H7 (cell line): ENCODE measurements around the gene NR1I3. TPM values are rescaled to one million over a fixed set of nuclear protein-coding genes. Genes with fewer than 3 reads are reported as not detected.

ENCODE experiments used
- DNase-seq: peaks from one replicate; pipeline ENCODE4 v3.0.0; 2012
- H3K27me3 ChIP-seq: 2 replicates; pipeline ENCODE4 v1.6.0; 2011; ENCODE audit warnings: mild to moderate bottlenecking, low read length; ENCODE audit not compliant: control insufficient read depth, insufficient read depth
- H3K36me3 ChIP-seq: replicated peaks from 2 replicates; pipeline ENCODE4 v1.5.1; 2011; ENCODE audit warnings: low read length; ENCODE audit not compliant: control insufficient read depth, insufficient read depth
- H3K4me3 ChIP-seq: 2 replicates; pipeline ENCODE4 v1.5.1; 2011; ENCODE audit warnings: low read depth, mild to moderate bottlenecking, control low read depth, low read length, moderate library complexity; ENCODE audit not compliant: insufficient read depth
- total RNA-seq: library from RNA; depleted of rRNA; stranded (reverse); fragments of >200 nt; shearing (Covaris generic); gene quantifications from 2 replicates; pipeline ENCODE4 v1.2.3, GENCODE V29; 2014

Gene NR1I3
- total RNA-seq, 1 experiment from 2014 or later, result not detected

GRCh38 chr1:161198897-161199431 lies 39.0 kb downstream of the NR1I3 start, which contains the start of gene ADAMTS4:
Gene ADAMTS4, minus strand, starts transcription at chr1:161199054. Its CDS starts 427 bp downstream, at chr1:161198627.
- DNase-seq, result peak; percentile 73
- H3K36me3 ChIP-seq, result peaks cover 13% of the 10 kb centered on the region
- H3K4me3 ChIP-seq, result peak within 1 kb of the TSS; percentile 30
- no peaks in the 10 kb centered on the region for H3K27me3 ChIP-seq

GRCh38 chr1:161198194-161198896 lies 39.7 kb downstream of the NR1I3 start:
- no peaks in the 10 kb centered on the region for H3K27me3 ChIP-seq
- peak overlapping the region; percentile 30 for H3K4me3 ChIP-seq
- DNase-seq, result peak; percentile 94
- peaks cover 9% of the 10 kb centered on the region for H3K36me3 ChIP-seq

DNA sequence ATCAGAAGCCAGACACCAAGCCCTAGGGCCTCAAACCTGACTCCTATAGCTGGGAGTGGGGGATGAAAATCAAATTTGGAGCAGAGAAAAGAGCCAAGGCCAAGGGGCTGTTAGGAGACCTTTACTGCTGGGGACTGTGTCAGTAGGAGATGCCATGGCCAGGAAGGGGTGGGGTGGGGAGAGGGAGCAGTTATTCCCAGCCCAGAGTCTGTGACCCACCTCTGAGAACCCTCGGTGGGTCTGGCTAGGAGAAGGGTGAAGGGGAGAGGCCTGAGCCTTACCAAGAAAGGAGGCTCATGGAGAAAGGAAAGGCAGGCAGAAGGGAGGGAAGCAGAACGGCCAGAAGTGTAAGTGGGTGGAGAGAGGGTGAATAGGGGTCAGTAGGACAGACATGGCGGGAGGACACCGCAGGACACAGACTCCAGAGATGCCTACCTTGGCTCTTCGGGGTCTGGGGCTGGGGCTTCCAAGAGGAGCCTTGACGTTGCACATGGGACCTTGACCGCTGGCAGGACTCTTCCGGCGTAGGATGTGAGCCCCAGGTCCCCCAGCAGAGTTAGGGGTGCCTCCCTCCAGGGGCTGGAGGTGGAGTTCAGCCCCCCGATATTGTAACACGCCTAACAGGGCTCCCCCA lies 40.3 kb downstream of the NR1I3 start:
- Histone ChIP-seq H3K4me3 (peak overlapping the region; percentile 30), H3K27me3 (no peaks in the 10 kb centered on the region), H3K36me3 (peaks cover 11% of the 10 kb centered on the region)
- no peak for DNase-seq

- Histone ChIP-seq H3K27me3 (no peaks in the 10 kb centered on the region), H3K36me3 (peaks cover 15% of the 10 kb centered on the region), H3K4me3 (peak overlapping the region; percentile 30)
- peak; percentile 65 for DNase-seq
These were observed 41.2 kb downstream of the NR1I3 start for GRCh38 chr1:161196521-161197451.

GRCh38 chr1:161196111-161196510 lies 41.9 kb downstream of the NR1I3 start:
- no peaks in the 10 kb centered on the region for H3K27me3 ChIP-seq

GRCh38 chr1:161195171-161195570 lies 42.8 kb downstream of the NR1I3 start:
- DNase-seq, result no peak
- Histone ChIP-seq H3K36me3 (peaks cover 21% of the 10 kb centered on the region), H3K4me3 (no peak overlapping the region), H3K27me3 (no peaks in the 10 kb centered on the region)

More at GRCh38 chr1:161196111-161196510, 41.9 kb downstream of the NR1I3 start:
- no peak for DNase-seq
- Histone ChIP-seq H3K4me3 (no peak overlapping the region), H3K36me3 (peaks cover 21% of the 10 kb centered on the region)

GRCh38 chr1:161193561-161194235 lies 44.3 kb downstream of the NR1I3 start:
- Histone ChIP-seq H3K27me3 (no peaks in the 10 kb centered on the region), H3K4me3 (no peak overlapping the region), H3K36me3 (peaks cover 21% of the 10 kb centered on the region)
- DNase-seq, result no peak

DNA sequence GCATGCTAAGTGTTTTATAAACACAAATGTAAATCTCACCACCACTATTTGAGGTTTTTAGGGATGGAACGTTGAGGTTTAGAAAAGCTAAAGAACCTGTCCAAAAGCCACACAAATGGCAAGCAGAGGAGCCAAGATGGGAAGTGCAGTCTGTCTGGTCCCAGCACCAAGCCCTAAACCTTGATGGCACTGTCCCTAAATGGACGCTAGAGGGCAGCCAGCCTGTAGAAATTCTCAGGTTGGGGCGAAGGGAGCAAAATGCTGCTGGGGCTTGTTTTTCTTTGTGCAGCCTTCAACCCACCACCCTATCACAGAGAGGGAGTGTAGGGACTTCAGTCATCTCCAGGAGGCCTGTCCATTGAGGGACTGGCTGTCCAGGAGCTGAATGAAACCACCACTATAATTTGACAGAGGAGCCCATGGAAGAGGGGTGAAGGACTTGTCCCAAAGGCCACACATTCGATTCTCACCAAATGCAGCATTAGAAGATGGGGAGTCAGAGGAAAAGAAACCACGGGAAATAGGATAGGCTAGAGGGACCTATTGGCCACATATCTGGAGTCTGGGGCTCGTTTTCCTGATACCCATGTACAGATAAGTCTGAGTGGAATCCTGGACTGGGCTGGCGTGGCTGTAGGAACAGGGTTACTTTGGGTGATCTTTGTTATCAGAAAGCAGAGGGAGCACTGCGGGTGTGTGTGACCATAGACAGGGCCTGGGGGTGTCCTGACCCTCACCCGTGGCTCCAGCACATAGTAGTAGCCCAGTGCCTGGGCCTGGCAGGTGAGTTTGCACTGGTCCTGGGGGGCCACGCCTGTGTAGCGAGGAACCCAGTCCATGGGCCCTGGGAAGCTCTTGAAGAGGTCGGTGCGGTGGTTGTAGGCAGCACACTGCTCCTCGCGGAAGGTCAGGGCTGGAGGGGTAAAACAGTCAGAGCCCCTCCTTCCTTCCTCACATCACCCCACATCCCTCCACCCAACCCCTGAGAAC lies 45.2 kb downstream of the NR1I3 start:
- no peak overlapping the region for H3K4me3 ChIP-seq
- peak; percentile 90 for DNase-seq
- peaks cover 21% of the 10 kb centered on the region for H3K36me3 ChIP-seq
- no peaks in the 10 kb centered on the region for H3K27me3 ChIP-seq

DNA sequence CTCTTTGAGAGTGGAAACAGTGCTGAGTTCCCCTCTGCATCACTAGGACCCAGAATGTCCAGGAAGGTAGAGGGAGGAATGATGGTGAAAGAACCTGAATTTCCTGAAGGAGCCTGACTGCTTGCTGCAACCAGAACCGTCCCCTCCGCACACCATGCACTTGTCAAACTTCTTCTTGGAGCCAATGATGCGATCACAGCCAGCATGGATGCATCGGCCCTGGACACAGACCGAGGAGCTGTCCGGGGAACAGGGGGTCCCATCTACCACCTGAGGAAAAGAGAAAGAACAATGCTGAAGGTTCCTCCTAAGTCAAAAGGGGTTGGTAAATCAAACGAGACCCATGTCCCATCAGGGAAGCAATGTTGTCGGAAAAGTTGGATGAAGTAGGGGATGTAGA lies 46.0 kb downstream of the NR1I3 start:
- Histone ChIP-seq H3K27me3 (no peaks in the 10 kb centered on the region), H3K4me3 (no peak overlapping the region), H3K36me3 (peaks cover 21% of the 10 kb centered on the region)
- no peak for DNase-seq

- Histone ChIP-seq H3K4me3 (no peak overlapping the region), H3K36me3 (peaks cover 19% of the 10 kb centered on the region), H3K27me3 (no peaks in the 10 kb centered on the region)
- DNase-seq, result peak; percentile 58
These were observed 47.0 kb downstream of the NR1I3 start for GRCh38 chr1:161190962-161191521.

DNA sequence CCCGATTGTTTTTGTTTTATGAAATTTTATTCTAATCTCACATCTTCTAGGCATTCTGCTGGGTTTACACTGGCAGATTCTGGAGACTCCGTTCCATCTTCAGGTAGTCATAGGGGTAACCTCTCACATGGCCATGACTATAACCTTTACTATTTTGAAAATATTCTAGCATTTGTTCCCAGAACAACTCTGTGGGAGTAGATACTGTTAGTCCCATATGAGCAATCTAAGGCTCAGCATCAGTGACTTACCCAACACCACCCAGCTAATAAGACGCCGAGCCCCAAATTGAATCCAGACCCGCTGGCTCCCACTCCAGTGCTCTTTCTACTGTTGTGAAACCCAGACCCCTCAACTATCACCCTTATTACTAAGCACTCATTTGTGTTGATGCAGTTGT lies 49.0 kb downstream of the NR1I3 start:
- peak; percentile 6 for DNase-seq
- H3K36me3 ChIP-seq, result peaks cover 13% of the 10 kb centered on the region
- no peak overlapping the region for H3K4me3 ChIP-seq
- H3K27me3 ChIP-seq, result no peaks in the 10 kb centered on the region

DNA sequence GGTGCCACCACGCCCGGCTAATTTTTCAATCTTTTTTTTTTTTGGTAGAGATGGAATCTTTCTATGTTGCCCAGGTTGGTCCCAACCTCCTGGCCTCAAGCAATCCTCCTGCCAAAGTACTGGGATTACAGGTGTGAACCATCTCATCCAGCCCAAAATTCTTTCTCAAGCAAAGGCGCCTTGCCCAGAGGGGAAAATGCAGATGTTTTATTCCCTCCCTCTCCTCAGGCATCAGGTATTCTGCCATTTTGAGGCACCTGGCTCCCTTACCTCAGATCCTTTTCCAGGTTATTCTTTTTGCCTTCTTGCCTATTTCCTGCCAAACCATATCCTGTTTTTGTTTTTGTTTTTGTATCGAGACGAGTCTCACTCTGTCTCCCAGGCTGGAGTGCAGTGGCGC lies 49.6 kb downstream of the NR1I3 start:
- DNase-seq, result no peak
- peaks cover 13% of the 10 kb centered on the region for H3K36me3 ChIP-seq
- H3K27me3 ChIP-seq, result no peaks in the 10 kb centered on the region
- H3K4me3 ChIP-seq, result no peak overlapping the region

DNA sequence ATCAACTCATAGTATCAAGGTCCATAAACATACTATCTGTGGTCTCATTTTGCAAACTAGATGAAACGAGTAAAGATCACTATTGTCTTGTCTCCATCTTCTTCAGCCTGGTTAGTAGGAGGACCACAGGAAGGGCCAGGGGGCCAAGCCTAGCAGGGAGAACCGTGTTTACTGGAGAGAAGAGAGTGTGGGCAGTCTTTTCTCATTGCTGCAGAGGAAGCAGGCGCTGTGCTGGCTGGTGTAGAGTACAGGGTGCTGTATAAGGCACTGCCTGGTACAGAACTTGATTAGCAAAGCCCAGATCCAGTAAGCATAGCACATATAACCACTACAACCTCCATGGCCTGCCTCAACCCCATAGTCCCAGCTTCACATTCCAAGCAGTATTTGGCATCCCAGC lies 50.7 kb downstream of the NR1I3 start:
- H3K36me3 ChIP-seq, result peaks cover 9% of the 10 kb centered on the region

More for the DNA sequence above, 50.7 kb downstream of the NR1I3 start:
- Histone ChIP-seq H3K4me3 (no peak overlapping the region), H3K27me3 (no peaks in the 10 kb centered on the region)
- no peak for DNase-seq
